ENCODE results near the gene HRK.
A peak's percentile ranks its signal among the peaks of the same experiment; 100 is the strongest.

HRK gene

DNA sequence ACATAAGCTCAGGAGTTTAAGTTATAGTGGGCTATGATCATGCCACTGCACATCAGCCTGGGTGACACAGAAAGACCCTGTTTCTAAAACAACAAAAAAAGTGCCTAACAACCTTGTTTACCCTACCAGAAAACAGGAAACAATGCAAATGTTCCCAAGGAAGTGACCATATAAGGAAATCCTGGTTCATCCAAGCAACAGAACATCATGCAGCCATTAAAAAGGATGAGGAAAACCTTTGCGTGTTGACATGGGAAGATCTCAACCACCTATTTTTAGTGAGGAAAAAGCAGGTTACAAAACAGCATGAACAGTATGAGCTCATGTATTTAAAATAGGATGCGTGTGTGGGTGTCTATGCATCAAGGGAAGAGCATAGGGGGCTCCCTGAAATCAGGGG lies 13.7 kb downstream of the HRK start:
- ChIA-PET POLR2A (no interaction called here), CTCF (interaction anchor here (1.6 kb wide), 2 partner anchors 9 to 98 kb away, joined by 3 read pairs; no protein-coding TSS in a partner anchor)
- Histone ChIP-seq H3K4me1 (ENCODE audit: control extremely low read depth in 1 of 4, control insufficient read depth in 4 of 4, insufficient read depth in 4 of 4, low read length in 3 of 4) (no peaks in the 10 kb centered on the region), H3K27ac (ENCODE audit: insufficient read depth in 1 of 2, low read depth in 1 of 2, low read length in 2 of 2, poor library complexity in 1 of 2, severe bottlenecking in 2 of 2) (no peak overlapping the region), H3K27me3 (replicated peaks in 2 of 5; ENCODE audit: control insufficient read depth in 4 of 5, insufficient read depth in 5 of 5, low read length in 4 of 5) (peaks cover 0 to 10% (median 2%) of the 10 kb centered on the region in 5 experiments), H3K4me3 (ENCODE audit: control insufficient read depth in 1 of 7, extremely low read depth in 1 of 7, insufficient read depth in 4 of 7, low read depth in 2 of 7, low read length in 6 of 7) (no peak overlapping the region), H3K9me3 (ENCODE audit: control extremely low read depth in 1 of 5, control insufficient read depth in 4 of 5, insufficient read depth in 2 of 5, low read depth in 1 of 5, low read length in 4 of 5) (no peaks in the 10 kb centered on the region), H3K36me3 (ENCODE audit: control insufficient read depth in 4 of 4, insufficient read depth in 4 of 4, low read length in 3 of 4) (no peaks in the 10 kb centered on the region)
- 95% methylated on average over 2 of the region's 2 CpGs for WGBS (ENCODE audit: insufficient coverage)
- DNase-seq, result no peak

DNA sequence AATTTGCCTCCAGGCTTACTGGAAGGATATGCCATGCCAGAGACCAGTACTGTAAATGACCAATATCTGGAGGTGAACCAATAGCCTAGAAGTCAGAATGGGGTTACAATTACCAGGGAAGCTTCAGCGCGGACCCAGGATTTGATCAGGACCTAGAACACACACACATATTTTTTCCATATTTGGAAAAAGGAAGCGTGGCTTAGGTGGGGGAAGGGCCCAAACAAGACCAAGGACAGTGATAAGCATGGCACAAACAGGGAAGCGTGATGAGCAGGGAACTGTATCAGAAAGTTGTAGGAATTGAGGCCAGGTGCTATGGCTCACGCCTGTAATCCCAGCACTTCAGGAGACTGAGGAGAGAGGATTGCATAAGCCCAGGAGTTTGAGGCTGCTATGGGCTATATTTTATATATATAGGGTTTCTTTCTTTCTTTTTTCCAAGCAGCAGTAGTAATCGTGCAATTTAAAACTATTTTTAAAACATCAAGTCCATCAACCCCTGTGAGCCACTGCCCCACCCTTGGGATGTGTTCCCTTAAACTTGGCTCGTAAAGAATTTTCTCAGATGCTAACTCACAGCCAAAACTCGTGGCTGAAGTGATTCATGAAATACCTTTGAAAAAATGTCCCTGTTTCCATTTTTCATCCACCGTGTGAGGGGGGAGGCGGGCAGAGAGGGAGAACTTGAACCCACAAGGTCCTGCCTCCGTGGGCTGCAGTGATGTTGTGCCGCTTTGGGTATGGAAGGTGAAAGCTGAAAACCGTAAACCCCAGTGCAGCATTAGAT lies 16.7 kb downstream of the HRK start:
- no peaks in the 10 kb centered on the region for H3K9me3 ChIP-seq (ENCODE audit: control extremely low read depth in 1 of 5, control insufficient read depth in 4 of 5, insufficient read depth in 2 of 5, low read depth in 1 of 5, low read length in 4 of 5)
- POLR2A ChIA-PET, result no interaction called here
- H3K36me3 ChIP-seq (ENCODE audit: control insufficient read depth in 4 of 4, insufficient read depth in 4 of 4, low read length in 3 of 4), result no peaks in the 10 kb centered on the region
- H3K27ac ChIP-seq (ENCODE audit: insufficient read depth in 1 of 2, low read depth in 1 of 2, low read length in 2 of 2, poor library complexity in 1 of 2, severe bottlenecking in 2 of 2), result no peak overlapping the region
- peaks cover 0 to 3% (median 2%) of the 10 kb centered on the region in 4 experiments for H3K4me1 ChIP-seq (ENCODE audit: control extremely low read depth in 1 of 4, control insufficient read depth in 4 of 4, insufficient read depth in 4 of 4, low read length in 3 of 4)
- CTCF ChIA-PET, result no interaction called here
- no peak overlapping the region for H3K4me3 ChIP-seq (ENCODE audit: control insufficient read depth in 1 of 7, extremely low read depth in 1 of 7, insufficient read depth in 4 of 7, low read depth in 2 of 7, low read length in 6 of 7)
- WGBS (ENCODE audit: insufficient coverage), result 84% methylated on average over 10 of the region's 13 CpGs
- DNase-seq, result no peak
- H3K27me3 ChIP-seq (replicated peaks in 2 of 5; ENCODE audit: control insufficient read depth in 4 of 5, insufficient read depth in 5 of 5, low read length in 4 of 5), result peaks cover 0 to 27% (median 7%) of the 10 kb centered on the region in 5 experiments

DNA sequence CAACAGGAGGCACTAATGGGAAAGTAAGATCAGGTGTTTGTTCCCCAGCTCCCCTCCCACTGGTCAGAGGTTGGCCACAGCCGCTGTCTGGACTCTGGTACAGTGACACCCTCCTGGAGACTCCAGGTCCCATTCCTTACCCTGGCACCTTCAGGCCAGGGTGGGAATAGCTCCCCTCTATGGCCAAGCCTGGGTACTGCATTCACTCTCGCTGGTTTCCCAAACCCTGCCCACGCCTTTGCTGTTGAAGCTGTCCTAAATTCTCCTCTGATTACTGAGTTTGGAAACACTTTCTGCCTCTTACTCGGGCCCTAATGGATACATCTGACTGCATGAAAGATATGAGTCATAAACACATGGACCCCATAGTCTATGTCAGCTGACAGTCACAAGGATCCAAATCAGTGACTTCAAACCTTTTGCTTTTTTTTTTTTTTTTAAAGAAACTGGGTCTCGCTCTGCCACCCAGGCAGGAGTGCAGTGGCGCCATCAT lies 17.9 kb downstream of the HRK start:
- ChIA-PET POLR2A (no interaction called here), CTCF (interaction anchor here (0.6 to 0.9 kb wide), 2 partner anchors 8 to 58 kb away, joined by 3 to 4 read pairs; no protein-coding TSS in a partner anchor)
- Histone ChIP-seq H3K27me3 (replicated peaks in 2 of 5; ENCODE audit: control insufficient read depth in 4 of 5, insufficient read depth in 5 of 5, low read length in 4 of 5) (peaks cover 0 to 34% (median 7%) of the 10 kb centered on the region in 5 experiments), H3K4me1 (ENCODE audit: control extremely low read depth in 1 of 4, control insufficient read depth in 4 of 4, insufficient read depth in 4 of 4, low read length in 3 of 4) (peaks cover 0 to 3% (median 2%) of the 10 kb centered on the region in 4 experiments), H3K9me3 (ENCODE audit: control extremely low read depth in 1 of 5, control insufficient read depth in 4 of 5, insufficient read depth in 2 of 5, low read depth in 1 of 5, low read length in 4 of 5) (no peaks in the 10 kb centered on the region), H3K36me3 (ENCODE audit: control insufficient read depth in 4 of 4, insufficient read depth in 4 of 4, low read length in 3 of 4) (no peaks in the 10 kb centered on the region), H3K27ac (ENCODE audit: insufficient read depth in 1 of 2, low read depth in 1 of 2, low read length in 2 of 2, poor library complexity in 1 of 2, severe bottlenecking in 2 of 2) (no peak overlapping the region), H3K4me3 (ENCODE audit: control insufficient read depth in 1 of 7, extremely low read depth in 1 of 7, insufficient read depth in 4 of 7, low read depth in 2 of 7, low read length in 6 of 7) (no peak overlapping the region)
- 24% methylated on average over 4 of the region's 6 CpGs for WGBS (ENCODE audit: insufficient coverage)
- peak in 1 of 3 donors; percentile 6 for DNase-seq

DNA sequence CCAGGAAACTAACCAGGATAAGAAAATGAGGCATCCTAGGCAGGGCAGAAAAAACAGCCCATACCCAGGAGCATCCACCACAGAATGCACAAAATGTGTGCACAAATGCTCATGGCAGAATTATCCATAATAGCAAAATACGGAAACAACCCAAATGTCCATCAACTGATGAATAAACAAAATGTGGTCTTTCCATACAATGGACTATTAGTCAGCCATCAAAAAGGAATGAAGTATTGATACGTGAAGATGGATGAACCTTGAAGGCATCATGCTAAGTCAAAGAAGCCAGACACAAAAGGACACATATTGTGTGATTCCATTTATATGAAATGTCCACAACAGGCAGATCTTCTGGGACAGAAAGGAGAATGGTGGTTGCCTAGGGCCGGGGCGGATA lies 19.1 kb downstream of the HRK start:
- 100% methylated on average over 3 of the region's 4 CpGs for WGBS (ENCODE audit: insufficient coverage)
- CTCF ChIA-PET, result no interaction called here
- H3K4me1 ChIP-seq (ENCODE audit: control extremely low read depth in 1 of 4, control insufficient read depth in 4 of 4, insufficient read depth in 4 of 4, low read length in 3 of 4), result peaks cover 0 to 3% (median 2%) of the 10 kb centered on the region in 4 experiments

DNA sequence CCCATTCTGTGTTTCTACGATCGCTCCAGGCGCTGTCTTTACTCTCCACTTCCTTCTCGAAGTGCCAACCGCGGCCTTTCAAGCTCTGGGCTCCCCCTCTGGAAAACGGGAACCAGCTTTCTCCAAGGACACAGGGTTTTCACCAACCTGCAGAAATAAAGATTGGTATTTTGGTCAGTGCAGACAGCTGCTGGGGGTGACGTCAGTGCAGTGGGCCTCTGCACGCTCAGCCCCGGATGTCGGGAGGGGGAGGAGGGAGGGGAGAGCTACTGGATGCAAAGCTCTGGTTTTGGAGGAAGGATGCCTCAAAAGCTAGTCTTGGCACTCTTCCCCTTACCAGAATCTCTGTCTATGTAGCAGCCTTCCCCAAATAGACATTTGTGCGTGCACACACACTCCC lies 19.9 kb downstream of the HRK start:
- WGBS (ENCODE audit: insufficient coverage), result 34% methylated on average over 10 of the region's 12 CpGs
- DNase-seq, result peak in 2 of 3 donors; percentile 63 to 66
- H3K27me3 ChIP-seq (replicated peaks in 2 of 5; ENCODE audit: control insufficient read depth in 4 of 5, insufficient read depth in 5 of 5, low read length in 4 of 5), result peaks cover 0 to 34% (median 3%) of the 10 kb centered on the region in 5 experiments
- no peaks in the 10 kb centered on the region for H3K9me3 ChIP-seq (ENCODE audit: control extremely low read depth in 1 of 5, control insufficient read depth in 4 of 5, insufficient read depth in 2 of 5, low read depth in 1 of 5, low read length in 4 of 5)
- POLR2A ChIA-PET, result no interaction called here
- H3K27ac ChIP-seq (ENCODE audit: insufficient read depth in 1 of 2, low read depth in 1 of 2, low read length in 2 of 2, poor library complexity in 1 of 2, severe bottlenecking in 2 of 2), result no peak overlapping the region
- H3K4me1 ChIP-seq (ENCODE audit: control extremely low read depth in 1 of 4, control insufficient read depth in 4 of 4, insufficient read depth in 4 of 4, low read length in 3 of 4), result peaks cover 0 to 3% (median 2%) of the 10 kb centered on the region in 4 experiments
- CTCF ChIA-PET, result interaction anchor here (1.0 kb wide), 1 partner anchor 8 kb away, joined by 4 read pairs; no protein-coding TSS in a partner anchor
- no peaks in the 10 kb centered on the region for H3K36me3 ChIP-seq (ENCODE audit: control insufficient read depth in 4 of 4, insufficient read depth in 4 of 4, low read length in 3 of 4)
- H3K4me3 ChIP-seq (ENCODE audit: control insufficient read depth in 1 of 7, extremely low read depth in 1 of 7, insufficient read depth in 4 of 7, low read depth in 2 of 7, low read length in 6 of 7), result no peak overlapping the region

More for the DNA sequence above, 19.1 kb downstream of the HRK start:
- no peaks in the 10 kb centered on the region for H3K9me3 ChIP-seq (ENCODE audit: control extremely low read depth in 1 of 5, control insufficient read depth in 4 of 5, insufficient read depth in 2 of 5, low read depth in 1 of 5, low read length in 4 of 5)
- POLR2A ChIA-PET, result no interaction called here
- H3K36me3 ChIP-seq (ENCODE audit: control insufficient read depth in 4 of 4, insufficient read depth in 4 of 4, low read length in 3 of 4), result no peaks in the 10 kb centered on the region
- H3K4me3 ChIP-seq (ENCODE audit: control insufficient read depth in 1 of 7, extremely low read depth in 1 of 7, insufficient read depth in 4 of 7, low read depth in 2 of 7, low read length in 6 of 7), result no peak overlapping the region
- H3K27ac ChIP-seq (ENCODE audit: insufficient read depth in 1 of 2, low read depth in 1 of 2, low read length in 2 of 2, poor library complexity in 1 of 2, severe bottlenecking in 2 of 2), result no peak overlapping the region
- no peak for DNase-seq
- peaks cover 0 to 34% (median 3%) of the 10 kb centered on the region in 5 experiments for H3K27me3 ChIP-seq (replicated peaks in 2 of 5; ENCODE audit: control insufficient read depth in 4 of 5, insufficient read depth in 5 of 5, low read length in 4 of 5)

DNA sequence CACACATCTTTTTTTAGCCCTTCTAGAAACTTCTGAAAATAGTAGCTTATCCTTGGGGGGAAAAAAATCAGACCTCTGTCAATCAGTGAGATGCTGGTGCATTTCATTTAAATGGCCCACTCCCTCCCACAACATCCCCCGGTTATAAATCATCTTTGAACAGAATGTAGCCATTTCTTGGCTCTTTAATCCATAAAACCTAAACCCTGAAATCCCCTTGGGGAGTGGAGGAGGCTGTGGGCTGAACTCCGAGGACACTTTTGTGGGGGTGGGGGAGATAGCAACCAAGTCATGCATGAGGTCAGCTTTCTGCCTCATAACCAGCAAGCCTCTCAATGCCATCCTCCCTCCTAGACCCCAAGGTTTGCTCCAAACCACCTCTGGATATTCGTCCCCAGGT lies 21.0 kb downstream of the HRK start:
- 89% methylated on average over 1 of the region's 3 CpGs for WGBS (ENCODE audit: insufficient coverage)
- CTCF ChIA-PET, result no interaction called here

DNA sequence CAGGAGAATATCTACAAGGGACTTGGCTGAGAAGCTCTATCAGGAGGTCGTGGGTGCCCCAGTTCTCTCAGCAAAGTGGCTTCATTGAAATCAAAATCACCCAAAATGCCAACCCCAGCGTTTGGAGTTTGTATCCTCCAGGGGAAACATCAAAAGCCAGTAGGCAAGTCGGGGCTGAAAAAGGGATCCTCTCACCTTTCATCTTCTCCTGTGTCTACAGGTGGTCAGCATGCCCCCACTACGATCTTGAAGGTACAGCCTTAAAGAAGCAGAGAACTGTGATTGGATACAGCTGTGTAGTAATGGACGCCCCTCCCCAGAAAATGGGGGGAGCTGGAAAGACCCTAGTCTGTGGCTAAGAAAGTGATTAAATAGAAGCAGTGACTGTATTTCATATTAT lies 22.2 kb downstream of the HRK start:
- Histone ChIP-seq H3K27ac (ENCODE audit: insufficient read depth in 1 of 2, low read depth in 1 of 2, low read length in 2 of 2, poor library complexity in 1 of 2, severe bottlenecking in 2 of 2) (no peak overlapping the region), H3K4me3 (ENCODE audit: control insufficient read depth in 1 of 7, extremely low read depth in 1 of 7, insufficient read depth in 4 of 7, low read depth in 2 of 7, low read length in 6 of 7) (no peak overlapping the region), H3K27me3 (replicated peaks in 2 of 5; ENCODE audit: control insufficient read depth in 4 of 5, insufficient read depth in 5 of 5, low read length in 4 of 5) (peaks cover 0 to 26% (median 3%) of the 10 kb centered on the region in 5 experiments), H3K4me1 (ENCODE audit: control extremely low read depth in 1 of 4, control insufficient read depth in 4 of 4, insufficient read depth in 4 of 4, low read length in 3 of 4) (peaks cover 0 to 3% (median 2%) of the 10 kb centered on the region in 4 experiments), H3K9me3 (ENCODE audit: control extremely low read depth in 1 of 5, control insufficient read depth in 4 of 5, insufficient read depth in 2 of 5, low read depth in 1 of 5, low read length in 4 of 5) (no peaks in the 10 kb centered on the region), H3K36me3 (ENCODE audit: control insufficient read depth in 4 of 4, insufficient read depth in 4 of 4, low read length in 3 of 4) (no peaks in the 10 kb centered on the region)
- CTCF ChIA-PET, result no interaction called here
- no peak for DNase-seq
- 82% methylated on average over 2 of the region's 5 CpGs for WGBS (ENCODE audit: insufficient coverage)
- POLR2A ChIA-PET, result no interaction called here

More for the DNA sequence above, 21.0 kb downstream of the HRK start:
- POLR2A ChIA-PET, result no interaction called here
- no peak overlapping the region for H3K4me3 ChIP-seq (ENCODE audit: control insufficient read depth in 1 of 7, extremely low read depth in 1 of 7, insufficient read depth in 4 of 7, low read depth in 2 of 7, low read length in 6 of 7)
- H3K9me3 ChIP-seq (ENCODE audit: control extremely low read depth in 1 of 5, control insufficient read depth in 4 of 5, insufficient read depth in 2 of 5, low read depth in 1 of 5, low read length in 4 of 5), result no peaks in the 10 kb centered on the region
- H3K27ac ChIP-seq (ENCODE audit: insufficient read depth in 1 of 2, low read depth in 1 of 2, low read length in 2 of 2, poor library complexity in 1 of 2, severe bottlenecking in 2 of 2), result no peak overlapping the region
- H3K4me1 ChIP-seq (ENCODE audit: control extremely low read depth in 1 of 4, control insufficient read depth in 4 of 4, insufficient read depth in 4 of 4, low read length in 3 of 4), result peaks cover 0 to 3% (median 2%) of the 10 kb centered on the region in 4 experiments
- DNase-seq, result no peak
- peaks cover 0 to 34% (median 3%) of the 10 kb centered on the region in 5 experiments for H3K27me3 ChIP-seq (replicated peaks in 2 of 5; ENCODE audit: control insufficient read depth in 4 of 5, insufficient read depth in 5 of 5, low read length in 4 of 5)
- H3K36me3 ChIP-seq (ENCODE audit: control insufficient read depth in 4 of 4, insufficient read depth in 4 of 4, low read length in 3 of 4), result no peaks in the 10 kb centered on the region

Data from common myeloid progenitor, CD34-positive (primary cell).